ENCODE results near the gene RFFL. TPM values are rescaled to one million over a fixed set of nuclear protein-coding genes. Genes with fewer than 3 reads are reported as not detected.

Gene RFFL
- total RNA-seq, 1 experiment from 2014 or later: 40.3 TPM

DNA sequence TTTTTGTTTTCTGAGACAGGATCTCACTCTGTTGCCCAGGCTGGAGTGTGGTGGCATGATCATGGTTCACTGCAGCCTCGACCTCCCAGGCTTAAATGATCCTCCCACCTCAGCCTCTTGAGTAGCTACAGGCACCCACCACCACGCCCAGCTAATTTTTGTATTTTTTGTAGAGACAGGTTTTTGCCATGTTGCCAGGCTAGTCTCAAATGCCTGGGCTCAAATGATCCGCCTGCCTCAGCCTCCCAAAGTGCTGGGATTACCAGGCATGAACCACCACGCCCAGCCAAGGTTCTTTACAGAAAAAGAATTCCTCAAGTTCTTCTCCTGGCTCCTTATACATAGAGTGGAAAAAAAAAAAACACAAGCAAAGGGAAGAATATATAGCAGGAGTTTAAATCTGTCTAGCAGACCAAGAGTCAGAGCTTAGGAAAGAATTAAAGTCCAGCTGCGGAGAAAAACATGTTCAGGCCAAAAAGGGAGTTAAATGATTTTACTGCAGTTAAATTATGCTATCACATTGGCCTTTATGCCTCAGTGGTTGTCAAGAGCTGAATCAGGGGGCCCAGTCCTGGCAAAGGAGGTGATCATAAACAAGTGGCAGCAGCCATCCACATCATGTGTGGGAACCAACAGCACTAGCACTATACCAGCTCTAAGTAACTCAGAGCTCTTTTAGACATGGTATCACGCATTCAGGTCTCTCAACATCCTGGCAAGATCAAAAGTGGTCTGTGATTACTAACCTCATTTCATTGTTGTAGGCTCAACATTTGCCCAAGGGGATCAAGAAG is 43.9 kb downstream of the RFFL start:
- no peaks in the 10 kb centered on the region for H3K9me3 ChIP-seq (ENCODE audit: control insufficient read depth in 1 of 2, insufficient read depth in 1 of 2, low read depth in 1 of 2, low read length in 2 of 2)
- ATAC-seq (no peak), DNase-seq (ENCODE audit: low read depth, low spot score) (no peak)
- no peak overlapping the region for H3K4me2 ChIP-seq (ENCODE audit: low read length)
- peaks cover 3 to 21% of the 10 kb centered on the region in 2 experiments; a peak in 3 of 4 replicates for H3K36me3 ChIP-seq (ENCODE audit: control insufficient read depth in 1 of 2, insufficient read depth in 2 of 2, low read length in 2 of 2)
- H3K4me3 ChIP-seq (replicated peaks in 1 of 2; ENCODE audit: low read depth in 1 of 2, low read length in 2 of 2): no peak overlapping the region
- H3K4me1 ChIP-seq (ENCODE audit: control insufficient read depth in 1 of 2, insufficient read depth in 2 of 2, low read length in 2 of 2): no peaks in the 10 kb centered on the region
- intact Hi-C loops (cut with micrococcal nuclease): no loop called here
- no peaks in the 10 kb centered on the region for H3K9me2 ChIP-seq (ENCODE audit: insufficient read depth)
- CTCF ChIA-PET: no interaction called here
- POLR2A ChIA-PET: no interaction called here
- H4K20me1 ChIP-seq (ENCODE audit: insufficient read depth): no peaks in the 10 kb centered on the region
- RAD21 ChIA-PET (ENCODE audit: low non-redundant PET in 1 of 2, low total read pairs in 2 of 2, uncharacterized antibody in 2 of 2, unreplicated experiment in 2 of 2): no interaction called here
- H2AFZ ChIP-seq (ENCODE audit: low read depth, low read length, poor library complexity, severe bottlenecking): no peak overlapping the region
- no peaks in the 10 kb centered on the region for H3K27me3 ChIP-seq (ENCODE audit: insufficient read depth, low read length)
- no peaks in the 10 kb centered on the region for H3K79me2 ChIP-seq (ENCODE audit: insufficient read depth, low read length)
- no peak overlapping the region for H3K27ac ChIP-seq (ENCODE audit: low read depth, low read length)
- H3K9ac ChIP-seq (ENCODE audit: low read length): no peak overlapping the region
- no peak for TF ChIP-seq ELF1 (IDR thresholded peaks at IDR 0.05; ENCODE audit: borderline replicate concordance, low read depth)
- no peak for TF ChIP-seq EGR1 (IDR thresholded peaks at IDR 0.05; ENCODE audit: low read depth)
- no peak for TF ChIP-seq JUND (IDR thresholded peaks at IDR 0.05)
- no peak for TF ChIP-seq CBX3 (IDR thresholded peaks at IDR 0.05; ENCODE audit: low read depth)
- TF ChIP-seq, protein P1, sequence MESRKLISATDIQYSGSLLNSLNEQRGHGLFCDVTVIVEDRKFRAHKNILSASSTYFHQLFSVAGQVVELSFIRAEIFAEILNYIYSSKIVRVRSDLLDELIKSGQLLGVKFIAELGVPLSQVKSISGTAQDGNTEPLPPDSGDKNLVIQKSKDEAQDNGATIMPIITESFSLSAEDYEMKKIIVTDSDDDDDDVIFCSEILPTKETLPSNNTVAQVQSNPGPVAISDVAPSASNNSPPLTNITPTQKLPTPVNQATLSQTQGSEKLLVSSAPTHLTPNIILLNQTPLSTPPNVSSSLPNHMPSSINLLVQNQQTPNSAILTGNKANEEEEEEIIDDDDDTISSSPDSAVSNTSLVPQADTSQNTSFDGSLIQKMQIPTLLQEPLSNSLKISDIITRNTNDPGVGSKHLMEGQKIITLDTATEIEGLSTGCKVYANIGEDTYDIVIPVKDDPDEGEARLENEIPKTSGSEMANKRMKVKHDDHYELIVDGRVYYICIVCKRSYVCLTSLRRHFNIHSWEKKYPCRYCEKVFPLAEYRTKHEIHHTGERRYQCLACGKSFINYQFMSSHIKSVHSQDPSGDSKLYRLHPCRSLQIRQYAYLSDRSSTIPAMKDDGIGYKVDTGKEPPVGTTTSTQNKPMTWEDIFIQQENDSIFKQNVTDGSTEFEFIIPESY (IDR thresholded peaks at IDR 0.05; ENCODE audit: extremely low read depth, insufficient replicate concordance, low read length): no peak
- TF ChIP-seq SP1 (IDR thresholded peaks at IDR 0.05; ENCODE audit: low read depth): no peak
- TF ChIP-seq, protein P2, sequence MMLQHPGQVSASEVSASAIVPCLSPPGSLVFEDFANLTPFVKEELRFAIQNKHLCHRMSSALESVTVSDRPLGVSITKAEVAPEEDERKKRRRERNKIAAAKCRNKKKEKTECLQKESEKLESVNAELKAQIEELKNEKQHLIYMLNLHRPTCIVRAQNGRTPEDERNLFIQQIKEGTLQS (IDR thresholded peaks at IDR 0.05): no peak
- no peak for TF ChIP-seq TCF7L2 (IDR thresholded peaks at IDR 0.05; ENCODE audit: borderline replicate concordance, extremely low read depth, insufficient read depth, insufficient read length)
- TF ChIP-seq POLR2AphosphoS5 (IDR thresholded peaks at IDR 0.05; ENCODE audit: low read depth, low read length): no peak
- TF ChIP-seq FOSL1 (IDR thresholded peaks at IDR 0.05; ENCODE audit: low read depth): no peak
- TF ChIP-seq SIN3A (IDR thresholded peaks at IDR 0.05; ENCODE audit: low read depth): no peak
- TF ChIP-seq POLR2A (IDR thresholded peaks at IDR 0.05; ENCODE audit: borderline replicate concordance, extremely low read depth, insufficient read depth, insufficient read length): no peak
- no peak for TF ChIP-seq ZFX (IDR thresholded peaks at IDR 0.05)
- TF ChIP-seq EZH2 (IDR thresholded peaks at IDR 0.05): no peak
- TF ChIP-seq, protein P3, sequence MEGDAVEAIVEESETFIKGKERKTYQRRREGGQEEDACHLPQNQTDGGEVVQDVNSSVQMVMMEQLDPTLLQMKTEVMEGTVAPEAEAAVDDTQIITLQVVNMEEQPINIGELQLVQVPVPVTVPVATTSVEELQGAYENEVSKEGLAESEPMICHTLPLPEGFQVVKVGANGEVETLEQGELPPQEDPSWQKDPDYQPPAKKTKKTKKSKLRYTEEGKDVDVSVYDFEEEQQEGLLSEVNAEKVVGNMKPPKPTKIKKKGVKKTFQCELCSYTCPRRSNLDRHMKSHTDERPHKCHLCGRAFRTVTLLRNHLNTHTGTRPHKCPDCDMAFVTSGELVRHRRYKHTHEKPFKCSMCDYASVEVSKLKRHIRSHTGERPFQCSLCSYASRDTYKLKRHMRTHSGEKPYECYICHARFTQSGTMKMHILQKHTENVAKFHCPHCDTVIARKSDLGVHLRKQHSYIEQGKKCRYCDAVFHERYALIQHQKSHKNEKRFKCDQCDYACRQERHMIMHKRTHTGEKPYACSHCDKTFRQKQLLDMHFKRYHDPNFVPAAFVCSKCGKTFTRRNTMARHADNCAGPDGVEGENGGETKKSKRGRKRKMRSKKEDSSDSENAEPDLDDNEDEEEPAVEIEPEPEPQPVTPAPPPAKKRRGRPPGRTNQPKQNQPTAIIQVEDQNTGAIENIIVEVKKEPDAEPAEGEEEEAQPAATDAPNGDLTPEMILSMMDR (IDR thresholded peaks at IDR 0.05 in 2 of 3, conservative IDR thresholded peaks at IDR 0.05 in 1 of 3; ENCODE audit: borderline replicate concordance in 1 of 3, insufficient read depth in 1 of 3, low read depth in 2 of 3, low read length in 2 of 3): no peak
- no peak for TF ChIP-seq EZH2phosphoT487 (IDR thresholded peaks at IDR 0.05; ENCODE audit: borderline replicate concordance)
- TF ChIP-seq YY1 (IDR thresholded peaks at IDR 0.05; ENCODE audit: extremely low read depth, insufficient replicate concordance, low read depth, low read length): no peak
- TF ChIP-seq, protein P4, sequence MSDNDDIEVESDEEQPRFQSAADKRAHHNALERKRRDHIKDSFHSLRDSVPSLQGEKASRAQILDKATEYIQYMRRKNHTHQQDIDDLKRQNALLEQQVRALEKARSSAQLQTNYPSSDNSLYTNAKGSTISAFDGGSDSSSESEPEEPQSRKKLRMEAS (IDR thresholded peaks at IDR 0.05): no peak
- no peak for TF ChIP-seq SRF (IDR thresholded peaks at IDR 0.05; ENCODE audit: low read depth)
- no peak for TF ChIP-seq CEBPB (IDR thresholded peaks at IDR 0.05; ENCODE audit: low read depth)
- BruUV-seq (replicated peaks): no TSS peak

All from HCT116 (cell line).